ENCODE results near the gene COL23A1. TPM values are rescaled to one million over a fixed set of nuclear protein-coding genes. Genes with fewer than 3 reads are reported as not detected.

COL23A1 gene
- total and polyA plus RNA-seq, 5 donors from 2014 or later, result not detected

GRCh38 chr5:178471711-178472110 is 118.5 kb downstream of the COL23A1 start:
- H3K27me3 ChIP-seq (ENCODE audit: control insufficient read depth, insufficient read depth, low read length), result no peaks in the 10 kb centered on the region
- Mint-ChIP-seq H3K36me3 (no peaks in the 10 kb centered on the region), H3K4me3 (no peak overlapping the region), H3K9me3 (no peaks in the 10 kb centered on the region), H3K27ac (no peak overlapping the region), H3K4me1 (no peaks in the 10 kb centered on the region), H3K27me3 (no peaks in the 10 kb centered on the region)
- H3K4me1 ChIP-seq (ENCODE audit: control insufficient read depth, insufficient read depth, low read length, poor library complexity, severe bottlenecking), result no peaks in the 10 kb centered on the region
- no peak overlapping the region for H3K27ac ChIP-seq (ENCODE audit: insufficient read depth, low read length, poor library complexity, severe bottlenecking)
- DNase-seq, result no peak
- no peak for ATAC-seq (ENCODE audit: low read depth in 2 of 2)
- no peak overlapping the region for H3K4me3 ChIP-seq (ENCODE audit: low read depth, low read length)
- no peaks in the 10 kb centered on the region for H3K9me3 ChIP-seq (ENCODE audit: control insufficient read depth in 2 of 2, low read length in 2 of 2)
- H3K36me3 ChIP-seq (ENCODE audit: control insufficient read depth, insufficient read depth, low read length), result no peaks in the 10 kb centered on the region

- Mint-ChIP-seq H3K27me3 (no peaks in the 10 kb centered on the region), H3K36me3 (no peaks in the 10 kb centered on the region), H3K4me3 (no peak overlapping the region)
These were observed 119.5 kb downstream of the COL23A1 start for GRCh38 chr5:178470760-178471025.

DNA sequence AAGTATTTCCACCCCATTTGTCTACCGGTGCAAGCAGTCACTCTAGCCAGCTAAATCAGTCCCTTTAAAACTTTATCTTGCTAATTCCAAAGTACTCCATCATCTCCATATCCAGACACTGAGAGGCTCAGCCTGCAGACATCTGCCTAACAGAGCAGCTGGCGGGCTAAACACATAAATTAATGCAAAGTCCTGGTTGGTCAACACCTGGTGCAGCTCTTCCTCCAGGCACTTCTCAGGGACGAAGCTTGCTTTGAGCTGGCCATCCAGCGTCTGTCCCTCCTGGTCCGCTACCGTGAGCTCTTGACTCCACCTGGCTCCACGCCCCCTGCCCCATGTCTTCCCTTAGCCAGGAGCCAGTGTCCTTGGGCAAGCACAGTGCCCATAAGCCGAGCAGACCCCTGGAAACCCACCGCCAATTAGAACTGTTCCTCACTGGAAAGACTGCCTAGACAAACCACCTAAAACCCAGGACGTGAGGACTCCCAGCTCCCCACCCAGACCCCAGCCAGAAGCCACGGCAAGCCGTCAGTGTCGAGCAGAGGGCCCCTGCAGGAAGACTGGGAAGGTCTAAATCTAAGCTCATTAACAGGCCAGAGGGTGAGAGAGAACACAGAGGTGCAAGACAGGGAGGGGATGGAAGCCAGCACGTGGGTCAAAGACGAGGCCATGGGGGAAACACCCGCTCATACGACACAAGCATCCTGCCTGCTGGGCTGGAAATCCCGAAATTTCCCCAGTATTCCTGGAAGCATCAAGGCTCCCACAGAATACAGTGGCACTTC is 120.0 kb downstream of the COL23A1 start:
- Histone ChIP-seq H3K4me3 (ENCODE audit: low read depth, low read length) (no peak overlapping the region), H3K27ac (ENCODE audit: insufficient read depth, low read length, poor library complexity, severe bottlenecking) (no peak overlapping the region), H3K4me1 (ENCODE audit: control insufficient read depth, insufficient read depth, low read length, poor library complexity, severe bottlenecking) (no peaks in the 10 kb centered on the region), H3K36me3 (ENCODE audit: control insufficient read depth, insufficient read depth, low read length) (no peaks in the 10 kb centered on the region), H3K9me3 (ENCODE audit: control insufficient read depth in 2 of 2, low read length in 2 of 2) (no peaks in the 10 kb centered on the region), H3K27me3 (ENCODE audit: control insufficient read depth, insufficient read depth, low read length) (no peaks in the 10 kb centered on the region)
- Mint-ChIP-seq H3K27me3 (no peaks in the 10 kb centered on the region), H3K27ac (peak overlapping the region in 1 of 3 donors; percentile 43), H3K36me3 (no peaks in the 10 kb centered on the region), H3K4me1 (no peaks in the 10 kb centered on the region), H3K9me3 (no peaks in the 10 kb centered on the region), H3K4me3 (no peak overlapping the region)
- DNase-seq (no peak), ATAC-seq (ENCODE audit: low read depth in 2 of 2) (no peak)

More at GRCh38 chr5:178470760-178471025, 119.5 kb downstream of the COL23A1 start:
- H3K36me3 ChIP-seq (ENCODE audit: control insufficient read depth, insufficient read depth, low read length), result no peaks in the 10 kb centered on the region
- no peaks in the 10 kb centered on the region for H3K9me3 Mint-ChIP-seq
- H3K27me3 ChIP-seq (ENCODE audit: control insufficient read depth, insufficient read depth, low read length), result no peaks in the 10 kb centered on the region
- H3K4me1 Mint-ChIP-seq, result no peaks in the 10 kb centered on the region
- no peak overlapping the region for H3K27ac Mint-ChIP-seq
- H3K9me3 ChIP-seq (ENCODE audit: control insufficient read depth in 2 of 2, low read length in 2 of 2), result no peaks in the 10 kb centered on the region
- H3K4me1 ChIP-seq (ENCODE audit: control insufficient read depth, insufficient read depth, low read length, poor library complexity, severe bottlenecking), result no peaks in the 10 kb centered on the region
- ATAC-seq (ENCODE audit: low read depth in 2 of 2) (no peak), DNase-seq (no peak)
- no peak overlapping the region for H3K27ac ChIP-seq (ENCODE audit: insufficient read depth, low read length, poor library complexity, severe bottlenecking)
- no peak overlapping the region for H3K4me3 ChIP-seq (ENCODE audit: low read depth, low read length)

DNA sequence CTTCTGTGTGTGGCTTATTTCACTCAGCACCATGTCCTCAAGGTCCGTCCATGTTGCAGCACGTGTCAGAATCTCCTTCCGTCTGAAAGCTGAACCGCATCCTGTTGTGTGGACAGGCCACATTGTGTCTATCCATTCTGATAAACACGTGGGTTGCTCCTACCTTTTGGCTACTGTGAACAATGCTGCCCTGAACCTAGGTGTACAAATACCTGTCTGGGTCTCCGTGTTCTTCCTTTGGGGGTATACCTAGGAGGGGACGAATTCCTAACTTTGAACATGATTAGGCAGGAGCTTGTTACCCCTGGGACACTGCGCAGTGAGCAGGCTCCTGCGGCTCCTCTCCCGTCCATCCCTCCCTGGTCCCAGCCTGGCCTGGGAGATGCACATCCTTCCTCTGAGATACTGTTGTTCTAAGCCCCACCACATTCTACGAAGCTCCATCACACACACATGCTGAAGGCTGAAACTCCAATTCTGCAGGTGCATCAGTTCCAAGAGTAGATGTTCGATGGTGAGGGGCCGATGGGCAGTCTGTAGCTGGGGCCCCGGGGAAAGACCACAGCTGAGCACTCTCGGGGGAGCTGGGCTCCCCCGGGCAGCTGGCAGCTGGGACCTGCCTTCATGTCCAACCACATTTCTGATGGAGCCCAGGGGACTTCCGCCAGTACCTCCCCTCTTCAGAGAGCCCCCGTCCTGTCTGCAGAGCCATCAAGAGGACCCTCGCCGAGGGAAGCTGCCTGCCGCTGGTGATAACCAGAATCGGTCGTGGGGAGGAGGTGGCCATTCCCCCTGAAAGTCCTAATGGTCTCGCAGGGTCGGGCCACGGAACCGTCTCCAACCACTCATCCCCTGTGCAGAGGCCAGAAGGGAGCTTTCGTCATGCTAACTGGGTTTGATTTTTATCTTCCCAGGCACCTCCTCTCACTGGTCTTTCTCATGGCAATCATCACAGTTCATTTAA is 120.9 kb downstream of the COL23A1 start:
- Mint-ChIP-seq H3K27me3 (no peaks in the 10 kb centered on the region), H3K4me1 (no peaks in the 10 kb centered on the region), H3K36me3 (no peaks in the 10 kb centered on the region), H3K9me3 (no peaks in the 10 kb centered on the region), H3K4me3 (no peak overlapping the region), H3K27ac (no peak overlapping the region)
- Histone ChIP-seq H3K36me3 (ENCODE audit: control insufficient read depth, insufficient read depth, low read length) (no peaks in the 10 kb centered on the region), H3K4me1 (ENCODE audit: control insufficient read depth, insufficient read depth, low read length, poor library complexity, severe bottlenecking) (no peaks in the 10 kb centered on the region), H3K9me3 (ENCODE audit: control insufficient read depth in 2 of 2, low read length in 2 of 2) (no peaks in the 10 kb centered on the region), H3K27me3 (ENCODE audit: control insufficient read depth, insufficient read depth, low read length) (no peaks in the 10 kb centered on the region), H3K4me3 (ENCODE audit: low read depth, low read length) (no peak overlapping the region), H3K27ac (ENCODE audit: insufficient read depth, low read length, poor library complexity, severe bottlenecking) (no peak overlapping the region)
- DNase-seq (no peak), ATAC-seq (ENCODE audit: low read depth in 2 of 2) (no peak)

GRCh38 chr5:178468196-178468685 is 122.0 kb downstream of the COL23A1 start:
- ATAC-seq (ENCODE audit: low read depth in 2 of 2) (no peak), DNase-seq (no peak)
- H3K27me3 ChIP-seq (ENCODE audit: control insufficient read depth, insufficient read depth, low read length), result no peaks in the 10 kb centered on the region
- no peaks in the 10 kb centered on the region for H3K4me1 Mint-ChIP-seq
- H3K9me3 Mint-ChIP-seq, result no peaks in the 10 kb centered on the region
- H3K4me3 ChIP-seq (ENCODE audit: low read depth, low read length), result no peak overlapping the region
- H3K4me1 ChIP-seq (ENCODE audit: control insufficient read depth, insufficient read depth, low read length, poor library complexity, severe bottlenecking), result no peaks in the 10 kb centered on the region
- no peaks in the 10 kb centered on the region for H3K36me3 ChIP-seq (ENCODE audit: control insufficient read depth, insufficient read depth, low read length)
- H3K27ac Mint-ChIP-seq, result no peak overlapping the region
- no peaks in the 10 kb centered on the region for H3K9me3 ChIP-seq (ENCODE audit: control insufficient read depth in 2 of 2, low read length in 2 of 2)
- H3K4me3 Mint-ChIP-seq, result no peak overlapping the region
- H3K36me3 Mint-ChIP-seq, result no peaks in the 10 kb centered on the region
- H3K27me3 Mint-ChIP-seq, result no peaks in the 10 kb centered on the region
- H3K27ac ChIP-seq (ENCODE audit: insufficient read depth, low read length, poor library complexity, severe bottlenecking), result no peak overlapping the region

- Mint-ChIP-seq H3K27ac (no peak overlapping the region), H3K27me3 (no peaks in the 10 kb centered on the region), H3K4me1 (no peaks in the 10 kb centered on the region), H3K36me3 (no peaks in the 10 kb centered on the region), H3K9me3 (no peaks in the 10 kb centered on the region), H3K4me3 (no peak overlapping the region)
- Histone ChIP-seq H3K36me3 (ENCODE audit: control insufficient read depth, insufficient read depth, low read length) (no peaks in the 10 kb centered on the region), H3K27ac (ENCODE audit: insufficient read depth, low read length, poor library complexity, severe bottlenecking) (no peak overlapping the region), H3K27me3 (ENCODE audit: control insufficient read depth, insufficient read depth, low read length) (no peaks in the 10 kb centered on the region), H3K9me3 (ENCODE audit: control insufficient read depth in 2 of 2, low read length in 2 of 2) (no peaks in the 10 kb centered on the region), H3K4me3 (ENCODE audit: low read depth, low read length) (no peak overlapping the region), H3K4me1 (ENCODE audit: control insufficient read depth, insufficient read depth, low read length, poor library complexity, severe bottlenecking) (no peaks in the 10 kb centered on the region)
- DNase-seq (no peak), ATAC-seq (ENCODE audit: low read depth in 2 of 2) (no peak)
These were observed 122.5 kb downstream of the COL23A1 start for GRCh38 chr5:178467568-178468195.

DNA sequence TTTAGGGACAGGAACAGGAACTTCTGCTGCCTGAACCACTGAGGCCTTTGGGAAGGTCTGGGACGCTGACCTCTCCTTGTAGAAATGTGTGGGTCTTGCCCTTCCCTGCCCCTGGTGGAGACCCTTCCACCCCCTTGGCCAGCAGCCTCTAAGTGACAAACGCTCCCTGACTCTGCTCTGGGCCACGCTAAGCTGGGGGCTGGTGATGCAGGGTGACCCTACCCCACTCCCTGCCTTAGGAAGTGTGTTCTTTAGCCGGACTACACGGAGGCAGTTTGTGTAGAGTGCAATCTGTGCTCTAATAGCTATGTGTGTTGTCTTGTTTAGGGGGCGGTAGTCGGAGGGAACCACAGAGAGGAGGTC is 123.0 kb downstream of the COL23A1 start:
- Histone ChIP-seq H3K4me3 (ENCODE audit: low read depth, low read length) (no peak overlapping the region), H3K36me3 (ENCODE audit: control insufficient read depth, insufficient read depth, low read length) (no peaks in the 10 kb centered on the region), H3K27ac (ENCODE audit: insufficient read depth, low read length, poor library complexity, severe bottlenecking) (no peak overlapping the region), H3K9me3 (ENCODE audit: control insufficient read depth in 2 of 2, low read length in 2 of 2) (no peaks in the 10 kb centered on the region), H3K27me3 (ENCODE audit: control insufficient read depth, insufficient read depth, low read length) (no peaks in the 10 kb centered on the region), H3K4me1 (ENCODE audit: control insufficient read depth, insufficient read depth, low read length, poor library complexity, severe bottlenecking) (no peaks in the 10 kb centered on the region)
- Mint-ChIP-seq H3K36me3 (no peaks in the 10 kb centered on the region), H3K27me3 (no peaks in the 10 kb centered on the region), H3K4me3 (no peak overlapping the region), H3K9me3 (no peaks in the 10 kb centered on the region), H3K27ac (no peak overlapping the region), H3K4me1 (no peaks in the 10 kb centered on the region)
- ATAC-seq (ENCODE audit: low read depth in 2 of 2), result no peak
- DNase-seq, result no peak

All from CD4-positive, CD25-positive, alpha-beta regulatory T cell (primary cell).